HG03280 (cell line): ENCODE data around the gene MYO7B.

Experiments
- ATAC-seq: cut with Tn5 transposase; IDR thresholded peaks from one replicate; pipeline ENCODE4 v1.9.1; 2021; ENCODE audit warnings: mild to moderate bottlenecking, moderate library complexity; ENCODE audit not compliant: unreplicated experiment

MYO7B gene

DNA sequence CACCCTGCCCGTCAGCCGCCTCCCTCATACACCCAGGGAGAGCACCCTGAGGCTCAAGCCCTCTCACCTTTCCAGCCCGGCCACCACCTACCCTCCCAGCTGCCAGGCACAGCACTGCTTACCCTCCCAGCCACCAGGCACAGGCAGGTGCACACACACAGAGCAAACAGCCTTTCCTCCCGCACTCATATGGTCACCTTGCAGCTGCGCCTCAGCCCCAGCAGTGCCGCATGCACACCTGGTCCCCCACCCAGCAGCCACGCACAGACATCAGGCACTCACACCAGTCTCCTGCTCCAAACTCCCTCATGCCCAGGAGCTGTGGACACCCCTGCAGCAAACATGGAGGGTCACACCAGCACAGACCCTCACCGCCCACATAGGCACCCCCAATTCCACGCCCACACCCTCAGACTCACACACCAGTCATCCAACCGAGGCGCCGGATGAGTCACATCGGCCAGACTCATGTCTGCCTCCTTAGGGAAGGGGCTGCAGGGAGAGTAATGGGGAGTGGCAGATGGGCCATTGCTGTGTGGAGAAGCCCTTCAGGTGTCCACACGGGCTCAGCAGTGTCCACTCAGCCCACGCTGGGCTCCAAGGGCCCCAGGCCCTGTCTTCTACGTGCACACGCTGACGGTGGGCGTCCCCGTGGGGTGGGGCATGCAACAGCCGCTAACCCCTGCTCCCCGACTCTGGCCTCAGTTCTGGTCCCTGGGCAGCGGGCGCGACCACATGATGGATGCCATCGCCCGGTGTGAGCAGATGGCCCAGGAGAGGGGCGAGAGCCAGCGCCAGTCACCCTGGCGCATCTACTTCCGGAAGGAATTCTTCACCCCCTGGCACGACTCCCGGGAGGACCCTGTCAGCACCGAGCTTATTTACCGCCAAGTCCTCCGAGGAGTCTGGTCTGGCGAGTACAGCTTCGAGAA, 88.2 kb downstream of the MYO7B start:
- no peak for ATAC-seq

DNA sequence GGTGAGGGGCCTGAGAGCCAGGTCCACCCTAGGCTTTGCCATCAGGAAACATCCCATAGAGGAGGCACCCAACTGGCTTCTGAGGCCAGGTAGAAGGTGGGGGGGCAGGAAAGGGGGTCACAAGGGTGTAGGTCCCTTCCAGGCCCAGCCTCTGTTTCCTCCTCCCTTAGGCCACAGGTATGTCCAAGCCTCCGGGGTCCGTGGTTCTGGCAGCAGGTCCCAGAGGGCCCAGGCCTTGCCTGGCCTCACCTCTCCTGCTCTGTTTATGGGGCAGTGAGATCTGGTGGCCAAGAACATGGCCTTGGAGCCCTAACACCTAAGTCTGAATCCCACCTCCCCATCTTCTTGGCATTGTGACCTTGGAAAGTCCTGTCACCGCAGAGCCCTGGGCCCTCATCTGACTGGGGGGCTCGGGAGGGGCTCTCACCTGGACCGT, 88.9 kb downstream of the MYO7B start:
- ATAC-seq: no peak

DNA sequence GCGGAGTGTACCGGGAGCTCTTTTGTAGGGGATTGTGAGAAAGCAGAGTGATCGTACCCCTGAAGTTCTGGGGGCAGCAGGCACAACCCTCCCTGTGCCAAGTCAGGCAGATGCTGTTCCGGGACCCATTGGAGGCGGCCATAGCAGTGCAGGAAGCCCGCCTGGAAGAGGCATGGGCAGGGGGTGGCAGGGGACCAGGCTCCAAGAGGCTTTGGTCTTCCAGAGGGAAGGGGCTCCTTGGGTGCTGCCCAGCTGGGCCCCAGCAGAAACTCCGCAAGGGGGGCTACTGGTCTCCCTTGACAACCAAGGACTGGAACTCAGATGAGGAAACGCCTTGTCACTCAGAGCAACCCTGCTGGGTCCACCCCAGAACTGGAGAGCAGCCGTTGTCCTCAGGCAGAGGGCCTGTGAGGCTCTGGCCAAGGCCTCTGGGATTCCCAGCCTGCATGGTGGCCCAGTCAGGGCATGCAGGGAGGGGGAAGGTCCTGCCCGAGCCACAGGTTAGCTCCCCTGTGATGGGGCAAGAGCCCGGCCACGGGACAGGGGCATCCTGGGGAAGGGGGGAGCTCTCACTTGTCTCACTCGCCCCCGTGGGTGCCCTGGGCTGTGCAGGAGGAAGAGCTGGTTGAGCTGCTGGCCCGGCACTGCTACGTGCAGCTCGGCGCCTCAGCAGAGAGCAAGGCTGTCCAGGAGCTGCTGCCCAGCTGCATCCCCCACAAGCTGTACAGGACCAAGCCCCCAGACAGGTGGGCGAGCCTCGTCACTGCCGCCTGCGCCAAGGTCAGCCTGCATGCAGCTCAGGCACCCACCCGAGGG, 89.5 kb downstream of the MYO7B start:
- no peak for ATAC-seq

DNA sequence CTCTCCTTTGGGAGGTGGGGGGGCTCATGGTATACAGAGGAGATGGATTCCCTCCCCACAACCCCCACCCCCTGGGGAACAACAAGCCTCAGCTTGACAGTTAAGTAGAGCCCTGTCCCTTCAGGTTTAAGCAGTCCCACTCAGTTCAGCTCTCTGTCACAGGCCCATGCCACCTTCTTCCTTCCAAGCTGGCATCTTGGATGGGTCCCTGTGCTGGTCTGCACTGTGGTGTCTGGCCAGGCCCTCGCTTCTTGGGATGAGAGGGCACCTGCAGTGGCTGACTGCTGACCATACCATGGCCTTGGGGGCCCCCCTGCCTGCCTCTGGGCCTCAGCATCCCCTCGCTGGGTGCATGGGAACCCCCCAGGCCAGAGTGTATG, 90.1 kb downstream of the MYO7B start:
- ATAC-seq: no peak

DNA sequence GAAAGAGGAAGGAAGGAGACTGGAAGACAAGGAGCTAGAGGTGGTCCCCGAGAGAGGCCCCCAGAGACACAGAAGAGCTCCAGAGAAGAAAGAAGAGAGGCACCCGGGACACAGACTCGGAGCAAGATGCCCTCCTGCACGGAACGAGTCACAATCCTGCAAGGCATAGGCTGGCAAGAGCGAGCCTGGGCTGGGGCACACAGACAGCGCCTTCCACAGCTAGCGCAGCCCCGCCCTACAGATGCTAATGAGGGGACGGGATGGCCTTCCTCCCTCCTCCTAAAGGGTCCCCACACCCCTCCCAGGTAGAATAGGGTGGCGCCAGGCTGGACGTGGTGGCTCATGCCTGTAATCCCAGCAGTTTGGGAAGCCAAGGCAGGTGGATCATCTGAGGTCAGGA, 90.7 kb downstream of the MYO7B start:
- no peak for ATAC-seq

DNA sequence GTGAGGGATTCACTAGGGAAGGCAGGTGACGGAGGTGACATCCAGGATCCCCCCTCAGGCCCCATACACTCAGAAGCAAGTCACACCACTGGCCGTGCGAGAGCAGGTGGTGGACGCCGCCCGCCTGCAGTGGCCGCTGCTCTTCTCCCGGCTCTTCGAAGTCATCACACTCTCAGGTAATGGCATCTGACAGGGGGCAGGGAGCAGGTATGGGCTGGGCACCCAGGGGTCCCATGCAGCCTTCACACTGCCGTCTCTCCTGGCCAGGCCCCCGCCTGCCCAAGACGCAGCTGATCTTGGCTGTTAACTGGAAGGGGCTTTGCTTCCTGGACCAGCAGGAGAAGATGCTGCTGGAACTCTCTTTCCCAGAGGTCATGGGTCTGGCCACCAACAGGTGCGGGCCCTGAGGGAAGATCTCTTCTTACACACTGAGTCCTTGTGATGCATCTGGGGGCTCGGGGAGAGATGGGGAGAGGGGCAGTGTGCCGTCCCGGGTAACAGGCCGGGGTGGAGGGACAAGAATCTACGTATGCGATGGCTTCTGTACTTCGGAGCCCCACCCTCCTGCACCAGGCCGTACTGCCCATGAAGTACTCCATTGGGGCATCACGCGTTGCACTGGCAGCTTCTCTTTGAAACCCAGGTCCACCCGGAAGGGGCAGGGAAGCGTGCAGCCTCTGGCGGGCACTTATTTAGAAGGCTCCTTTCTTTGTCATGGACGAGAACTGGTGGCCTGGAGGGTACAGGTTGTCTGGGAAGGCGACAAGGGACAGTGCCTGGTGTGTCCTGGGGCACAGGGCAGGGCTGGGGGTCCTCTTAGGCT, 91.6 kb downstream of the MYO7B start:
- ATAC-seq: no peak

DNA sequence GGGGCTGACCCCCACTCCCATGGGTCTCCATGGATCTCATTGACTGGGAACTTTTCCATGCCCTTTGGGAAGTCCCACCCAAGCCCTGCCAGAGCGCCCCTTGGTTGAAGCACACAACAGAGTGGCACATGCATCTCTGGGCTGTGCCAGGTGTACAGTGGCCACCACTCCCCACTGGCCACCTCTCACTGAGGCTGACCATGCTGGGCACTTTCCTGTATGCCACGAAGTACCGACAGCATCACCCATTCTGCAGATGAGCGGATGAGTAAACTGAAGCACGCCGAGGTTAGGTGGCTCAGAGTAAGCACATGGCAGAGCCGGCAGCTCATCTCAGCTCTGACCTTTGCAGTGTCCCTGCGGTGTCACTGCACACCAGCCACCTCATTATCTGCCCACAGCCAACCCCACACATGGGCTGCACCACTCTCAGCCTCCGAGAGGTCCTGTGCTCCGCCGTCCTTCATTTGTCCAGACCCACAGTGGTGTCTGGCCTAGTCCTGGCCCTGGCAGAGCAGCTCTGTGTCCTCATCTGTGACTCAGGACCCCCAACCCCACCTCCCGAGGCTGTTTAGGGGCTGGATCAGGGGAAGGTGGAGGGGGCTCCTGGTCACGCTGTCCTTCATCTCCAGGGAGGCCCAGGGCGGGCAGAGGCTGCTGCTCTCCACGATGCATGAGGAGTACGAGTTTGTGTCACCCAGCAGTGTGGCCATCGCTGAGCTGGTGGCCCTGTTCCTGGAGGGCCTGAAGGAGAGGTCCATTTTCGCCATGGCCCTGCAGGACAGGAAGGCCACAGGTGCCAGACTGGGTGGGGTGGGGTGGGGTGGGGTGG, 92.5 kb downstream of the MYO7B start:
- ATAC-seq: no peak

DNA sequence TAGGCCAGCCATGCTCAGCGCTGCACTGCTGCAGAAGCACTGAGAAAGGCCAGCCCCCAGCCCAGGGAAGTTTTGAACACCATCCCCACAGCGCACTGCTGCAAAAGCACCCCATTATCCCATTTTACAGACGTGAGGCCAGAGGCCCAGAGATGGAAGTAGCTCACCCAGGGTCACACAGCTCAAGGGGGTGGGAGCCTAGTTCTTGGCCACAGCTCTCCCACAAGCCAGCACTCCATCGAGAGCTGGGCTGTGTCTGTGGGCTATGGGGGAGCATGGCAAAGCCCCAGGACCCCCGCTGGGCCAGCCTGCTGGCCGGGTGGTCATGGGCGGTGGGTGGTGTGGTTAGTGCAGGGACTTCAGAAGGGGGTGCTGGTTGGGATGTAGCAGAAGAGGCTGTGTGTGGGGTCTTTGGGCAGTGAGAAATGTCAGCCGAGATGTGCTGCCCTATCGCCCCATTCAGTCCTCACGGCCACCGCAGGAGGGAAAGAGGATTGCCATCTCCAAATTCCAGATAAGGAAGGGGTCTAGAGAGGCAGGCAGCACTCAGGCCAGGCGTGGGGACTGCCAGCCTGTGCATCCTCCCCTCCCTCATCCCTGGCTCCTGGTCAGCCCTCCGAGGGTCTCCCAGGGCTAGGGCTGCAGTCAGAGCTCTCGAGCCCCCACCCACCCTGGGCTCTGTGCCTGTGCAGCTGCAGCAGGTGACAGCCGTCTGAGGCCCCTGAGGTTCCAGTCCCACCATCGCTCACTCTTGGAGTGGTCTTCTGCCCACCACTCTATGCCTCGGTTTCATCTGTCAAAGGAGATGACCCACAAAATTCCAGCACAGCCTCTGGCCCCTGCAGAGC, 93.5 kb downstream of the MYO7B start:
- no peak for ATAC-seq

DNA sequence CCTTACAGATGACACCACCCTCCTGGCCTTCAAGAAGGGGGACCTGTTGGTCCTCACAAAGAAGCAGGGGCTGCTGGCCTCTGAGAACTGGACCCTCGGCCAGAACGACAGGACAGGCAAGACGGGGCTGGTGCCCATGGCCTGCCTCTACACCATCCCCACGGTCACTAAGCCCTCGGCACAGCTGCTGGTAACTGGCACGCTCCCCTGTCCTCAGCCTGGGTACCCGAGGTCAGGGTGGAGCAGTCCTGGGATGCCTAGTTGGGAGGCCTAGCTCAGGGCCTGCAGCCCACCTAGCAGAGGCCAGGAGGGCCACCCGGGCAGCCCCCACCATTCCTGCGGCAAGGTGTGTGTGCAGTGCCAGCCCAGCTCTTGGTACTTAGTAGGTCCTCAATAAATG, 94.2 kb downstream of the MYO7B start:
- ATAC-seq: no peak

DNA sequence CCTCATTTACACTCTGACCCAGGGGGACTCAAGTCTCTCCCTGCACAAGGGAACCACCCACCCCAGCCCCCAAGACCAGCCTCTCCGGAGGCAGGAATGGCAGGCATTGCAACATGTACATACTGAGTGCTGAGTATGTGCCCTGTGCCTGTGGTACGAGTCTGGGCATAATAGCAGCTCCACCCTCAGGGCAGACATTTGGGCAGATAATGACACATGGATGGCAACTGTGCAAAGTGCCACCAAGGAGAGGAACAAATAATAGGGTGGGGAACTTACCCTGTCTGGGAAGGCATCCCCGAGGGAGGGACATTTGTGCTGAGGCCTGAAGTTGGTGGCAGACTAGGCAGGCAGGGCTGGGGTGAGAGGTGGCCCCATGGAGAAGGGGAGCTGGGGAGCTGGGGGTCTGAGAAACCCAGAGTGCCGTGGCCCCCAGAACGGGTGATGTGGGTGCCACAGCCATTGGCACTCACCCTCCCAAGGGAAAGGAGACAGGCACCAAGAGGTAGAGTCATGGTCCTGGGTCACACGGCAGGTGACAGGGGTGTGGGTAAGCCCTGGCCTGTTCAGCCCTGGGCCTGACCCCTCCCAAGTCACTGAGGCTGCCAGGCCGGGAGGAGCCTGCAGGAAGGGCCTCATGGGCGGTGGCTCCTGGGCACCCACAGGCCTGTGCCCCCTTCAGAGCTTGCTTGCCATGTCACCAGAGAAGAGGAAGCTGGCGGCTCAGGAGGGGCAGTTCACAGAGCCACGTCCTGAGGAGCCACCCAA, 94.8 kb downstream of the MYO7B start:
- no peak for ATAC-seq

DNA sequence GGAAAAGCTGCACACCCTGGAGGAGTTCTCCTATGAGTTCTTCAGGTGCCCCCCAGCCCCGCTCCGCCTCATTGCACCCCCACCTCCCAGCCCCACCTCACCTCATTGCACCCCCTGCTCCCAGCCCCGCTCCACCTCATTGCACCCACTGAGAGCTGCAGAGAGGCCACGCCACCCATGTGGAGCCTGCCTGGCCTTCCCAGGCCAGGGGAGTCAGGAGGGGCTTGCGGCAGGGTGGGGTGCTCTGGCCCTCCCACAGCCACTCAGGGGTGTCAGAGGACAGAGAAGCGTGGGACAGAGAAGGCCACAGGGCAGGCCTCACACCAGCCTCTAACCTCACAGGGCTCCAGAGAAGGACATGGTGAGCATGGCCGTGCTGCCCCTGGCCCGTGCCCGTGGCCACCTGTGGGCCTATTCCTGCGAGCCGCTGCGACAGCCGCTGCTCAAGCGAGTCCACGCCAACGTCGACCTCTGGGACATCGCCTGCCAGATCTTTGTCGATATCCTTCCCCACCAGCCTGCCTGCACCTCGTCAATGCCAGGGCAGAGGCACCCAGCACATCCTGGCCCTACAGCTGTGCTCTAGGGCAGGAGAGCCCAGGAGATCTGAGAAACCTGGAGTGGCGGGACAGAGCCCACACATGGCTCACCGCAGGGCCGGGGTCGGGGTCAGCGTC, 95.5 kb downstream of the MYO7B start:
- no peak for ATAC-seq

DNA sequence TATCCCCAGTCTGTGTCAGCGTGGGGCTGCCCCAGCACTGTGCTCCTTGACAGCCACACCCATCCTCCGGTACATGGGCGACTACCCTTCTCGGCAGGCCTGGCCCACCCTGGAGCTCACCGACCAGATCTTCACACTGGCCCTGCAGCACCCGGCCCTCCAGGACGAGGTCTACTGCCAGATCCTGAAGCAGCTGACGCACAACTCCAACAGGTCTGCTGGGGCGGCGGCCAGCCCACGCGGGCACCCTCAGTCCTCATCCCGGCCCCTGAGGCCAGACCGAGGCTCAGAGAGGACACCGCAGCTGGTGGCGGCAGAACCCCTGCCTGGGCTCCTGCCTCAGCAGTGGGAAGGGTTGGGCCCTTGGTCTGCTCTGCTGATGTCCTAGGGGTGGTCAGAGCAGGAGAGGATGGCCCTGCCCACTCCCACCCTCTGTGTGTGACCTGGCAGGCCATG, 96.1 kb downstream of the MYO7B start:
- no peak for ATAC-seq

DNA sequence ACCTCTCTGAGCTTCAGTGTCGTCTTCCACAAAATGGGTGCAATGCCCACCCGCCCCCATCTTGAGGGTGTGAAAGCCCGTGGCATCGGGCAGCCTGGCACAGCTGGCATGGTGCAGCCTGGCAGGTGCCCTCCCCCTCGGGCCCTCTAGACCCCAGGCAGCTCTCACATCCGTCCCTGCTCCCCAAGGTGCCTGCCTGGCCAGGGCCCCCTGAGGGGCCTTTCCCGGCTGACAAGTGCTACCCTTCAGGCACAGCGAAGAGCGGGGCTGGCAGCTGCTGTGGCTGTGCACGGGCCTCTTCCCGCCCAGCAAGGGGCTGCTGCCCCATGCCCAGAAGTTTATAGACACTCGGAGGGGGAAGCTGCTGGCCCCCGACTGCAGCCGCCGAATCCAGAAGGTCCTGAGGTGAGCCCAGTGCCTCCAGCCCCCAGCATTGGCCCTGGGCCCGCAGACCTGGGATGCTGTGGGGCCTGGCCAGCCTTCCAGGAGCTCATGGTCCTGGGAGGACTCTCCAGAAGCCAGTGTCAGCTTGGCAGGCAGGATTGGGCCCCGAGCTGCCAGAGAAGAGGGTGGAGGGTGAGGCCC, 96.6 kb downstream of the MYO7B start:
- no peak for ATAC-seq

DNA sequence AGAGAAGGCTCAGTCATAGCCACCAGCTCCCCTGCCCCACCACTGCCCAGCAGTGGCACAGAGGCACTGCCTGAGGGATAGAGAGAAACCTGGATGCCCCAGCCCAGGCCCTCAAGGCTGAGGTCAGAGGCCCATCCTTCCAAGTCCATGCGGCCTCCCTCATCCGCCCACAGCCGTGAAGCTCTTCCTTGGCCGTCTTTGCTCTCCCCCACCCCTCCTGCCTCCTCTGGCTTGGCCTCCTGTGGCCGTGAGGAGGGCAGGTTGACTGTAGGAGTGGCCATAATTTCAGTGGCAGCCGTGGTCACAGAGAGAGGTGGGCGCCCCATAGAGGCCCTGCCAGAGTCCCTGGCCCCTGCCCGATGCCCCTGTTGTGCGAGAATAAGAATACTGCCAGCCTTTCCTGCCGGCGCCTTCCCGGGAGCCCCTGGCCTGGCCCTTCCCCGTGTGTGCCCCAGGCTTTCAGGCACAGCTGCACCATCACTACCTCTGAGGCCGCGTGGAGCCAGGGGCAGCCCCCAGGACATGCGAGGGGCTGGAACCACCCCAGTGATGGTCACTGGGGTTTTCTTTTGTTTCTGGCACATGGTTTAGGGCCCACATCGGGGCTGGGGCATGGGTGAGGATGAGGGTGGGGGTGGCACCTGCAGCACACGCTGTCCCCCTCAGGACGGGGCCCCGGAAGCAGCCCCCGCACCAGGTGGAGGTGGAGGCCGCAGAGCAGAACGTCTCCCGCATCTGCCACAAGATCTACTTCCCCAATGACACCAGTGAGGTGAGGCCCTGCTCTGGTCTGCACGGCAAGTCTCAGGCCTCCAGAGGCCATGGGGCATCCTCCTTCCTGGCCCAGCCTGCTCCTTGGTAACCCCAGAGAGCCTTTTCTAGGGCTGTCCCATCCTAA, 97.4 kb downstream of the MYO7B start:
- ATAC-seq: no peak

DNA sequence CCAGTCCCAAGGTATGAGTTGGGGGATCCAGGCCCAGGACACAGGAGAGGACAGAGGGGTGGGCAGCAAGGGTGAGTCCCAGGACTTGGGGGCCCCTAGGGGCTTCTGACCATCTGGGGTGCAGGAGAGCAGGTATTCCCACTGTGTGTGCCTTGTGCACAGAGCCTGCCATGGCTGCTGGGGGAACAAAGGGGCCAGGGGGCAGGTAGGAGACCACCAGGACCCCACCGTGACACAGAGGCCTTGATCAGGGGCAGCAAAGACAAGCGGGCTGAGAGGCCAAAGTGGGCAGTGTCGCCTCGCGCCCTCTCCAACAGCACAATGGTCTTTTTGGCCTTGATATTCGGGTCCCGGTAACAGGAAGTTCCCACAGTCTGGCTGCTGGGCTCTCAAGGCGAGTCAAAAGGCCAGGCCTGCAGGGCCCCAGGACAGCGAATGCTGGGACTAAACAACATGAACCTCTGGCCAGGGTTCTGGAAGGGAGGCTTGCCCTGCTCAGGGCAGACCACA, 98.1 kb downstream of the MYO7B start:
- ATAC-seq: no peak

DNA sequence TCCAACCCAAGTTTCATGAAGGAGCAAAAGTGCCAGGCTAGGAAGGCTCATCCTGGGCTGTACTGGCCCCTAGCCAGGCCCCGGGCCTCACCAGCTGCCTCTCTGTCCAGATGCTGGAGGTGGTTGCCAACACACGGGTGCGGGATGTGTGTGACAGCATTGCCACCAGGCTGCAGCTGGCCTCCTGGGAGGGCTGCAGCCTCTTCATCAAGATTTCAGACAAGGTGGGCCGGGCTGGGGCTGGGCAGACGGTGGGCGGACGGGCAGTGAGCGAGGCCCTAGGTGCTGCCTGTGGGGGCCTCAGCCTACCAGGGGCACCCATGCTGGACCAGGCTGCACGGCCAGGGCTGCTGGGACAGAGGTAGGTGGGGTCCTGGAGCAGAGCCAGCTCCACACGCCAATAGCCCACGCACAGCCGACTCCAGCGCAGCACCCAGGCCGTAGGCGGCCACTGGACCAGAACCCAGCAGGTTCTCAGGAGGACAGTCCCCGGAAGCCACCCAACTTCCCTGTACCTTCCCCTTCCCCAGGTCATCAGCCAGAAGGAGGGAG, 98.7 kb downstream of the MYO7B start:
- ATAC-seq: no peak
